Glomerular endothelial cell (primary cell): ENCODE results near the gene NFYA. TPM values are rescaled to one million over a fixed set of nuclear protein-coding genes. Genes with fewer than 3 reads are reported as not detected.
"Not testable (repeated sequence)": the region's sequence is repeated elsewhere in the genome, so short reads cannot be mapped to it uniquely, and the experiment has no call there.

Source experiments
- DNase-seq: peaks from one replicate; pipeline ENCODE4 v3.0.0-alpha.2; 2011; ENCODE audit warnings: low read depth, low spot score; ENCODE audit errors: extremely low read depth
- total RNA-seq: library from RNA; depleted of rRNA; stranded (reverse); fragments of >200 nt; gene quantifications from 2 replicates; pipeline ENCODE4 v1.2.3, GENCODE V29; 2015

The NFYA gene
- total RNA-seq, 1 donor from 2014 or later, result 28.2 TPM

DNA sequence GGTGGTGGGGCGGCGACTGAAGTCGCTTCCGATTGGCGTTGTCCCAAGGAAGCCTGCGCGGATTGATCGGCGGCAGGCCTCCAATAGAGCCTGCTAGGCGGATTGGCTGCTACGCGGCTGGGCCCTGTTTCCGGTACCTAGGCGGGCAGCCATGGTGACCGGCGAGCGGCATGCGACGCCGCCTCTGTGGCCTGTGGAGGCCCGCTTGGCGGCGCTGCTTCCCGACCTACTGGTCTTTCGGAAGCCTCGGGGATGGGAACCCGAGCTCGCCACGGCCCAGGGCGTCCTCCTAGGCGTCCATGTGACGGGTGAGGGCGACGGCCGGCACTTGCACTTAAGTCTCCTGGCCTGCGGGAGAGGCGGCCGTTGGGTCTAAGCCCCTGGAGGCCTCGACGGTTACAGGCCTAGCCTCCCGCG lies 28.1 kb downstream of the NFYA start:
- no peak for DNase-seq

DNA sequence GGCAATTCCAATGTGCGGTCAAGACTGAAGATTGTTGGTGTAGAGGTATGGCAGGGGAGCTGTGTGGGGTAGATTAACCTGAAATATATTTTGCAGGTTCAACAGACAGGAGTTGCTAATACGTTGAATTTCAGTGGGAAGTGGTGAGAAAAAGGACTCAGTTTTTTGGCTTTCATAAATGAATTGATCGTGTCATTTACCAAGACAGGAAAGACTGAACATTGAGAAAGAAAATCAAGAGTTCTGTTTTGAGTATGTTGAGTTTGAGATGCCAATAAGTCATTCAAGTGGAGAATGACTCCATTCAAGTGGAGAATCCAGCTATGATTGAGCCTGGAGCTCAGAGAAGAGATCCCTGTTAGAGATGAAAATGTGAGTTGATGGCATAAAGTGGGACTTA lies 31.1 kb downstream of the NFYA start:
- DNase-seq, result no peak

DNA sequence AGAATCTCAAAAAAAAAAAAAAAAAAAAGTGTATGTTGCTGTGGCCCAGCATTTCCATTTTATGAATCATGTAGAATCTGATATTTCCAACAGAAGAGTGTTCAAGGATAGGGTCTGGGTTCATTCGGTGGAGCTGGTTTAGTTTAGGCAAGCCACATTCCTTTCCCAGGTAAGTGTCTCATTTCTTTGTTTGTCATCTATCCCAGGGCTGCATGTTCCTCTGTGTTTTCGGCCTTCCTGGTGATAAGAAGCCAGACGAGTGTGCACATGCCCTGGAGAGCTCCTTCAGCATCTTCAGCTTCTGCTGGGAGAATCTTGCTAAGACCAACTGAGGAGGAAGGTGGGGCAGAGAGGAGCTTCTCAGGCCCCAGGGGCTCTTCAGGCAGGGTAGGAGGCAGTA lies 38.2 kb downstream of the NFYA start:
- no peak for DNase-seq

DNA sequence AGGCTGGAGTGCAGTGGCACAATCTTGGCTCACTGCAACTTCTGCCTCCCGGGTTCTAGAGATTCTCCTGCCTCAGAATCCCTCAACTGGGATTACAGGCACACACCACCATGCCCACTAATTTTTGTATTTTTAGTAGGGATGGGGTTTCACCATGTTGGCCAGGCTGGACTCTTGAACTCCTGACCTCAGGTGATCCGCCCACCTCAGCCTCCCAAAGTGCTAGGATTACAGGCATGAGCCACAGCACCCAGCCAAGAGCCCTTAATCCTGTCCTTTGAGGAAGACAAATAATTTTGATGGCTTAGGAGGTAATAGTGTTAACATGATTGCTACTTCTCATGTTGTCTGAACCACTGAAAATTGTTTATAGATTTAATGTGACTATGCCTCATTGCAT lies 42.3 kb downstream of the NFYA start:
- DNase-seq, result not testable (repeated sequence)

DNA sequence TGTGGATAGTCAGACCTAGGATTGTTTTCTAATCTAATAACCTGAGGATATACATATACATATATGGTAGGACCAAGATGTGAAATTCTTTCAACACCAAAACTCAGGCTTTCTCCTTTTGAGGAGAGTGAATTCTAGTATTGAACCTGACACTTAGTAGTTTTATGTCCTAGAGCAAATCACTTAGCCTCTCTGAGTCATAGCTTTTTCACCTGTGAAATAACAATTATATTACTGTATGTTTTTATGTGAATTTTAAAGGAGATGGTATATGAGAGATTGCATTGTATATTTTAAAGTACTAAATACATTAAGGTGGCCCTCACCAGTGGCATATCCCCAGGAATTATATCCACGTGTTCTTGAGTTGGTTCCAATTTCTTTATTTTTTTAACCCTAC lies 46.7 kb downstream of the NFYA start:
- no peak for DNase-seq

DNA sequence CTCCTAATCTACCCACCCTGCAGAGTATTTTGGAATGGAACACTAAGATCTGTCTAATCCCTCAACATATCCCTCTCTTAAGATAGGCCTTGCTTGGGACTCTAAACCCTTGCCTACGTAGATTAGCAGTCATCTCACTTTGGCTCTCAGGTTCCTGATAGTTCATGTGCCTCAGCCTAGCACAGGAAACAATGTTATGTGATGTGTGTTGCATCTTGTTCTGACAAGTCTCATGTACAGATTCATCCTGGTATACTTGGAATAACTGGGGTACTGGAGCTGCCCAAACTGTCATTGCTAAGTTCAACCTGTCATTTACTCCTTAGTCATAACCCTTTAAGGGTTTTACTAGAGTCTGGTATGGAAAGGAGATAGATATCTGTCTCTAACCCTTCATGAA lies 47.3 kb downstream of the NFYA start:
- DNase-seq, result no peak

DNA sequence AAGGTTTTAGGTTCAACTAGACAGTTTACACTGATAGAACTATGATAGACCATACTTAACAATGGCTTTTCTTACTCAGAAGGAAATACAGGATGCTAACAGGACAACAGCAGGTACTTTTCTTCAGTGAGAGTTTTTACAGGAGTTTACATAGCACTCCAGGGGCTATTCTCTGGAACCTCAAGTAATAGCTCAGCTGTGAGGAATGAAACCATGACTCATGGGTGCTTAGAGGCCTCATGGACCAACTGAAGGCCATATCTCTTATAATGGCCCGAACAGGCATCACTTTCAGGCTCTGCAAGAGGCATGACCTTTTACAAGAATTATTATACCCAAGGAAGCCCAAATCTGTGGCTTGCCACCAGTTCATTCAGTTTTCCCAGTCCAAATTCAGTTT lies 49.6 kb downstream of the NFYA start:
- DNase-seq, result no peak

DNA sequence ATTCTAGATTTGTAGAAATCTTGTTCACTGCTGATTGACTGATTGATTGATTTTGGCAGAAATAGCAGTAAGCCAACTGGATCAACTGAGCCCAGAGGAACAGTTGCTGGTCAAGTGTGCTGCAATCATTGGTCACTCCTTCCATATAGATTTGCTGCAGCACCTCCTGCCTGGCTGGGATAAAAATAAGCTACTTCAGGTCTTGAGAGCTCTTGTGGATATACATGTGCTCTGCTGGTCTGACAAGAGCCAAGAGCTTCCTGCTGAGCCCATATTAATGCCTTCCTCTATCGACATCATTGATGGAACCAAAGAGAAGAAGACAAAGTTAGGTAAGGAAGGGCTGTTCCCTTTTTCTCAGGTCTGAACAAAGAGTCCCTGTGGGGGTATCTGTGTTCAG lies 50.1 kb downstream of the NFYA start:
- DNase-seq, result no peak

DNA sequence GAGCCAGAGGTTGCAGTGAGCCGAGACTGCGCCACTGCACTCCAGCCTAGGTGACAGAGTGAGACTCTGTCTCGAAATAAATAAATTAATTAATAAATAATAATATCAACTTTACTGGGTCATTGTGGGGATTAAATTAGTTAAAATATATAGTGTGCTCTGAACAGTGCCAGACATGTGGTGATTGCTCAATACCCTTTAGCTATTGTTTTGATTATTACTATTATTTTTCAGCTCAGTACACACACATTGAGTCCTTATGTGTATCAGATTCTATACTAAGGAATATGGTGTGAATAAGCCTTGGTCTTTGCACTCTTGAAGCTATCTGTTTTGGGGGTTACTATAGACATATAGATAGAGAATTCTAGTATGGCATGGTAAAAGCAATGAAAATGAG lies 52.5 kb downstream of the NFYA start:
- no peak for DNase-seq

DNA sequence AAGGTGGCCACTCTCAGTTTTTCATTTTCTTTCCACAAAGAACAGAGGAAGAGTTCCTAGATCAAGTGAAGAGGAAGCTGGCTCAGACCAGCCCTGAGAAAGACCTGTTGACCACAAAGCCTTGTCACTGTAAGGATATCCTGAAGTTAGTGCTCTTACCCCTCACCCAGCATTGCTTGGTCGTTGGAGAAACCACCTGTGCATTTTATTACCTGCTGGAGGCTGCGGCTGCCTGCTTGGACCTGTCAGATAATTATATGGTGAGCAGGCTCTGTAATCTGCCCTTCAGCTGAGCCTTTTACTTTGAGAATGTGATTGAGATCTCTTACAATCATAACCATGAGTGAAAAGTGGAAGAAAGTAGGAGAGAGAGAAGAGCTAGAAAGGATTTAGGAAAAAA lies 59.5 kb downstream of the NFYA start:
- DNase-seq, result no peak

DNA sequence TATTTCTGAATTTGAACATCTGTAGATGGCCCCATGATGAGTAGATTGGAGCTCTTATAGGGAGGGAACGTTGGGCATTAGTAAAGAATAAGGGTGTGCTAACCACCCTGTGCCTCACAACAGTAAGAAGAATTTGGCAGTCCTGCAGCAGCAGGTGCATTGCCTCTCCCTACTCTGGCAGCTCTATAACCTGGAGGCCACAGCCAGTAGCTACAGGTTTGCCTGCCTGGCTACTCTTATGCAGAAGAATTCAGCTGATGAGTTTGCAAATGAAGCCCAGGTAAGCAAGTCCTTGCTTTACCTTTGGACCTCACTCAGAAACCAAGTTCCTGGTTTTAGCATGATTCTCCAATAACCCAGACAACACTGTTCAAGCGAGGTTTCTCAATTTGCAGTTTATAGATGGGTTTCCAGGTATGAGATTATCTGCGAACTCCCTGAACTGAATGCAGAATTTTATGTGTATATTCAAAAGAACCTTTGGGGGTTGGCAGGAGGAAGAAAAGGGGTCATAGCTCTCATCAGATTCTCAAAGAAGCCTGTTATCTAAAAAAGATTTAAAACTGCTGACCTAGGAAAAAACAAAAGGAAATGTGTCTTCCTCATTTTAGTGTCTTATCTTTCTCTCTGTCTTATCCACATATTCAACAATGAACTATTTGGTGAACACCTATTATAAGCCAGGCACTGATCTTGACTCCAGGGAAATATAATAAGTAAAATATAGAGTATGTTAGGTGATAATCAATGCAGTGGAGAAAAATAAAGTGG lies 62.5 kb downstream of the NFYA start:
- DNase-seq, result no peak

DNA sequence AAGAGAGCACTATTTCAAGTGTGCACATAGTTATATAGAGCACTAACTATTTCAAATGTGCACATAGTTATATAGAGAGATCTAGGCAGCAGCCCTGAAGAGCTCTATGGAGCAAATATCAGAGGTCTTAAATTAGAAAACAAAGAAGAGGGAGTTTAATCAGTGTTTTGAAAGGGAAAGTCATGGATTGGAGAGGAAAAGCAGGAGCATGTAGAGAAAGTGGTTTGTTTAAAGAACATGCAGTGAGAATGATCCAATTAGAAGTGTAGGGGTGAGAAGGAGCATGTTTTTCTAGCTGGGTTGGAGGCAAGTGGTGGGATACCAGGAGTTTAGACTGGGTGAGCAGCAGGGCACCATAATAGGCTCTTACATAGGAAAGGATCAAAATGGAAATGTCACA lies 64.1 kb downstream of the NFYA start:
- DNase-seq, result no peak

DNA sequence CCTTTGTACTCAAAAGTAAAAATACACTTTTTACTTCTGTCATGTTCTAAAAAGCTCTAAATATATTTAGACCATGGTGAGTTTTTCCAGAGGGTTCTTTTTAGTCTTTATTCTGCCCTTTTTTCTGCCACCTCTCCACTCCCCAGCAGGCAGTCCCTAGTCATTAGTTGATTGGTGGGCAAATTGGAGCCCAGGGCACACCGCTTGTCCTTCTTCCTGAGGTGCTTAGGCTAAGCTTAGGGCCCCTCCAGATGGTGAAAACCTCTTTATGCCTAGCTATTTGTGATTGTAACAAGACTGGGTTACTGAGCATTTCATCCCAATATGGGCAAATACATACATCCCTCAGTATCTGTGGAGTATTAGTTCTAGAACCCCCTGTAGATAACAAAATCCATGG lies 75.1 kb downstream of the NFYA start:
- no peak for DNase-seq

Other genes starting within 250 kb of the NFYA start
- gene UNC5CL, start 33.8 kb upstream of the NFYA start, total RNA-seq, result 0.10 TPM in 1 of 2 replicates, not detected in the other
- gene TSPO2, start 30.5 kb upstream of the NFYA start, total RNA-seq, result not detected in 2 replicates
- not detected in 2 replicates for gene APOBEC2, start 19.8 kb upstream of the NFYA start, total RNA-seq
- 7.8 and 15.2 TPM in 2 replicates for gene OARD1, start 618 bp upstream of the NFYA start, total RNA-seq
- not detected in 2 replicates for gene TREML1, start 81.4 kb downstream of the NFYA start, total RNA-seq
- gene TREM2, start 90.1 kb downstream of the NFYA start, total RNA-seq, result not detected in 2 replicates
- not detected in 2 replicates for gene TREML2, start 128.2 kb downstream of the NFYA start, total RNA-seq
- not detected in 2 replicates for gene TREML4, start 155.4 kb downstream of the NFYA start, total RNA-seq
- not detected in 2 replicates for gene TREM1, start 213.7 kb downstream of the NFYA start, total RNA-seq